BLaER1 treated with 17β-estradiol and CSF1 and Interleukin-3, amounts not matched to agents 10 nM and 100 nM (cell line): ENCODE results near the gene TRMT11.
"Not testable (repeated sequence)": the region's sequence is repeated elsewhere in the genome, so short reads cannot be mapped to it uniquely, and the experiment has no call there.

Experiments used
- H3K27ac ChIP-seq, 11 experiments: shearing (Covaris generic); formaldehyde crosslinking; 2 replicates each; pipeline ENCODE4 v1.8.1; 2022
- H3K27me3 ChIP-seq, 11 experiments: shearing (Covaris generic); formaldehyde crosslinking; 2 replicates each; pipeline ENCODE4 v1.8.1; 2022
- H3K36me3 ChIP-seq, 11 experiments: shearing (Covaris generic); formaldehyde crosslinking; 2 replicates each; pipeline ENCODE4 v1.8.1; 2022
- H3K4me1 ChIP-seq, 10 experiments: shearing (Covaris generic); formaldehyde crosslinking; 2 replicates each; pipeline ENCODE4 v1.8.1; 2022
- H3K4me2 ChIP-seq, 11 experiments: shearing (Covaris generic); formaldehyde crosslinking; 2 replicates each; pipeline ENCODE4 v1.8.1; 2022
- H3K4me3 ChIP-seq, 10 experiments: shearing (Covaris generic); formaldehyde crosslinking; 2 replicates each; pipeline ENCODE4 v1.8.1; 2022
- H3K9ac ChIP-seq, 11 experiments: shearing (Covaris generic); formaldehyde crosslinking; 2 replicates each; pipeline ENCODE4 v1.8.1; 2022
- H3K9me3 ChIP-seq, 11 experiments: shearing (Covaris generic); formaldehyde crosslinking; replicated peaks in 1 of 11; 2 replicates each; pipeline ENCODE4 v1.8.1; 2022
- H4K20me1 ChIP-seq, 11 experiments: shearing (Covaris generic); formaldehyde crosslinking; 2 replicates each; pipeline ENCODE4 v1.8.1; 2022
- Cebpa-rat ChIP-seq, 11 experiments: shearing (Covaris generic); IDR thresholded peaks; 2 replicates each; pipeline ENCODE4 v1.8.1; 2022

TRMT11 gene

GRCh38 chr6:125944896-125945295 is 41.4 kb upstream of the TRMT11 start:
- H3K4me3 ChIP-seq = no peak overlapping the region
- H3K4me2 ChIP-seq = peak overlapping the region in 8 of 11 experiments; percentile 21 to 68 (median 54); a peak in 11 of 22 replicates
- no peaks in the 10 kb centered on the region for H3K36me3 ChIP-seq
- no peaks in the 10 kb centered on the region for H3K27me3 ChIP-seq
- H4K20me1 ChIP-seq = no peaks in the 10 kb centered on the region
- no peak for TF ChIP-seq Cebpa-rat (IDR thresholded peaks at IDR 0.05)
- H3K27ac ChIP-seq = peak overlapping the region in 3 of 11 experiments; percentile 51 to 64 (median 63); a peak in 5 of 22 replicates
- H3K9me3 ChIP-seq = no peaks in the 10 kb centered on the region
- peaks cover 0 to 82% (median 20%) of the 10 kb centered on the region in 10 experiments; a peak in 12 of 20 replicates for H3K4me1 ChIP-seq
- H3K9ac ChIP-seq = no peak overlapping the region

GRCh38 chr6:125945378-125946141 is 40.8 kb upstream of the TRMT11 start:
- Histone ChIP-seq H3K27me3 (no peaks in the 10 kb centered on the region), H3K9ac (no peak overlapping the region), H4K20me1 (no peaks in the 10 kb centered on the region), H3K36me3 (no peaks in the 10 kb centered on the region), H3K27ac (no peak overlapping the region), H3K9me3 (no peaks in the 10 kb centered on the region), H3K4me3 (no peak overlapping the region), H3K4me1 (peaks cover 0 to 78% (median 20%) of the 10 kb centered on the region in 10 experiments; a peak in 12 of 20 replicates), H3K4me2 (peak overlapping the region in 5 of 11 experiments; percentile 29 to 65 (median 54); a peak in 8 of 22 replicates)
- no peak for TF ChIP-seq Cebpa-rat (IDR thresholded peaks at IDR 0.05)

DNA sequence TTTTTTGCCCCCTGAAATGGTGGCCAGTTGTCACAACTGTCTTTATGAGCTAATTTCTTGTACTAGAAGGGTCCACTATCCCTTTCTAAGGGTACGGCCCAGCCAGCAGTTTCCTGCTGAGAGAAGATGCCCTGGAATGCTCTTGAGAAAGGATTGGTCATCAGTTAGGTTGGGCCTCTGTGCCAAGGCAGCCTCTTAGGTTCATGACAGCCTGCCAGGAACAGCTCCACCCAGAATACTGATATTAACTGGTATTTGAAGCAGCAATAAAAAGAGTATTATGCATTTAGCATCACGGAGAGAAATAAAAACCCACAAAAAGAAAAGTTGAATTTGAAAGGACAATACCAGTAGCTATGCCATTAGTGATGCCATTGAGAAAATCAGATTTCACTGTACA is 38.7 kb upstream of the TRMT11 start:
- Histone ChIP-seq H3K27me3 (no peaks in the 10 kb centered on the region), H3K4me2 (peak overlapping the region in 3 of 11 experiments; percentile 37 to 64 (median 64); a peak in 6 of 22 replicates), H4K20me1 (no peaks in the 10 kb centered on the region), H3K9me3 (peaks cover 0 to 3% (median 1%) of the 10 kb centered on the region in 11 experiments; a peak in 9 of 22 replicates), H3K36me3 (no peaks in the 10 kb centered on the region), H3K27ac (no peak overlapping the region), H3K4me1 (peaks cover 0 to 79% (median 20%) of the 10 kb centered on the region in 10 experiments; a peak in 12 of 20 replicates), H3K9ac (no peak overlapping the region), H3K4me3 (no peak overlapping the region)
- no peak for TF ChIP-seq Cebpa-rat (IDR thresholded peaks at IDR 0.05)

DNA sequence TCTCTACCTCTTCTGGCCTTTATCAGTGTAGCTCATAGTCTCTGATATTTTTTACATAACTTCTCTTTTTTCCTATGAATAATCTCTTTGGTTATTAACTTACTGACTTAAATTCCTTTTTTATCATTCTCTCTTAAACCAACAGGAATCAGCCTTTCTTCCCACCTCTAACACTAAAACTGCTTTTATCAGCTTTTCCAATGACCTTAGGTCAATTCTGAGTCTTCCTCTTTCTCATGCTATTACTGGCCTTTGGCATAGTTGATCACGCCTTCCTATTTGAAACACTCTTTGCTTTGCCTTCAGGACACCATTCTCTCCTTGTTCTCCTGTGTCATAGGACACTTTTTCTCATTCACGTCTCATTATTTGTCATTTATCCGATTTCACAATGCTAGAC is 37.9 kb upstream of the TRMT11 start:
- Histone ChIP-seq H3K27me3 (no peaks in the 10 kb centered on the region), H3K4me1 (peaks cover 0 to 74% (median 19%) of the 10 kb centered on the region in 10 experiments; a peak in 12 of 20 replicates), H3K36me3 (no peaks in the 10 kb centered on the region), H3K27ac (no peak overlapping the region), H3K4me2 (peak overlapping the region in 3 of 11 experiments; percentile 37 to 64 (median 64); a peak in 6 of 22 replicates), H3K9me3 (peaks cover 0 to 9% (median 5%) of the 10 kb centered on the region in 11 experiments; a peak in 9 of 22 replicates), H4K20me1 (no peaks in the 10 kb centered on the region), H3K4me3 (no peak overlapping the region), H3K9ac (no peak overlapping the region)
- no peak for TF ChIP-seq Cebpa-rat (IDR thresholded peaks at IDR 0.05)

DNA sequence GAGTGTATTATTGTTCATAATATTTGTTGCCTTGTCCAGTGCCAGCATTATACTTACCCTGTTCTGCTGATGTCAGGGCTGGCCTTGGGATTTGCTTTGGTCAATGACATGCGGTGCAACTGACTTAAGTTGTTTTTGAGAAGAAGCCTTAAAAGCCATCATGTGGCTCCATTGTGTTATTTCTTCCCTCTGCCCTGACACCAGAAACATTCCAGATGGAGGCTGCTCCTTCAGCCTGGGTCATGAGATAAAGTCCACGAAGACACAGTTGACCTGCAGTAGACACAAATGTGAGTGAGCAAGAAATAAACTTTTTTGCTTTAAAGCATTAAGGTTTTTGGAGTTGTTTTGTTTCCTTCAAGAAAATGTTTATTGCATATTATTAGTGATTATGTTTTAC is 37.3 kb upstream of the TRMT11 start:
- peak overlapping the region in 3 of 11 experiments; percentile 37 to 64 (median 64); a peak in 6 of 22 replicates for H3K4me2 ChIP-seq
- no peaks in the 10 kb centered on the region for H3K27me3 ChIP-seq
- no peak for TF ChIP-seq Cebpa-rat (IDR thresholded peaks at IDR 0.05)
- no peak overlapping the region for H3K27ac ChIP-seq
- no peak overlapping the region for H3K9ac ChIP-seq
- peaks cover 0 to 67% (median 15%) of the 10 kb centered on the region in 10 experiments; a peak in 12 of 20 replicates for H3K4me1 ChIP-seq
- H4K20me1 ChIP-seq = no peaks in the 10 kb centered on the region
- H3K9me3 ChIP-seq = peaks cover 0 to 9% (median 5%) of the 10 kb centered on the region in 11 experiments; a peak in 9 of 22 replicates
- no peaks in the 10 kb centered on the region for H3K36me3 ChIP-seq
- H3K4me3 ChIP-seq = no peak overlapping the region

DNA sequence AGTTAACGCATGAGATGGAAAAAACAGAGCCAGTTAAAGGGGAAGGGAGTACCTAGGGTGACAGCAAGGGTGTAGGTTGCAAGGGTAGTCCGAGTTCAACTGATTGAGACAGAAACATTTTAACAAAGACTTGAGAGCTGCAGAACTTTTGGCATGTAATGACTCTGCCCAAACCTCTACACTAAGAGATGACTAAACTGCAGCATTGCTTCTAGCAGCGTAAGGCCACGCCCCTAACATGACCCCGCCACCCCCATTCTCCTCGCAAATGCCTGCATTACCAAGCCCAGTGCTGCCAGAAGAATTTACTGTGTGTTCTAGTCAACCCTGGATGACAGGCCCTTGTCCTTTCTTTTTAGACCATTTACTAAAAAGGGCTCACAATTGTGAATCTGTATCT is 36.0 kb upstream of the TRMT11 start:
- Histone ChIP-seq H3K27me3 (no peaks in the 10 kb centered on the region), H3K9ac (no peak overlapping the region), H3K4me3 (no peak overlapping the region), H3K36me3 (no peaks in the 10 kb centered on the region), H3K4me2 (no peak overlapping the region), H3K4me1 (peaks cover 0 to 55% (median 6%) of the 10 kb centered on the region in 10 experiments; a peak in 10 of 20 replicates), H3K27ac (no peak overlapping the region), H4K20me1 (no peaks in the 10 kb centered on the region), H3K9me3 (peaks cover 0 to 9% (median 5%) of the 10 kb centered on the region in 11 experiments; a peak in 9 of 22 replicates)
- TF ChIP-seq Cebpa-rat (IDR thresholded peaks at IDR 0.05) = no peak

GRCh38 chr6:125950716-125951115 is 35.6 kb upstream of the TRMT11 start:
- H3K36me3 ChIP-seq, H3K4me3 ChIP-seq, H4K20me1 ChIP-seq, H3K27me3 ChIP-seq, H3K27ac ChIP-seq, H3K9ac ChIP-seq, H3K9me3 ChIP-seq, H3K4me2 ChIP-seq: not testable (repeated sequence)
- H3K4me1 ChIP-seq = peaks cover 0 to 51% (median 5%) of the 10 kb centered on the region in 10 experiments; a peak in 10 of 20 replicates

DNA sequence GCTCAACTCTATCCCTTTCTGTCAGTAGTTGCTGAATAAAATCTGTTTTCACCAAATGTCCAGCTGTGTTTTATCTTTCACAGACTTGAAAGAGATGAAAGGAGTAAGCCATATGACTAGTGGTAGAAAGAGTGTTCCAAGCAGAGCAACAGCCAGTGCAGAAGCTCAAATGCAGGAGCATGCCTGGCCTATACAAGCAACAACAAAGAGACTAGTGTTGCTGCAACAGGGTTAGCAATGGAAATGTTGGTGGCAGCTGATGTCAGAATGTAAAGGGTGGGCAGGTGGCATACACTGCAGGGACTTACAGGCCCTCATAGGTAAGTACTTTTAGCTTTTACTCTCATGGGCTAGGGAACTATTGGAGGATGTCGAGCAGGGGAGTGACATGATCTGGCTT is 35.0 kb upstream of the TRMT11 start:
- Histone ChIP-seq H3K9me3 (peaks cover 0 to 9% (median 5%) of the 10 kb centered on the region in 11 experiments; a peak in 9 of 22 replicates), H3K27me3 (no peaks in the 10 kb centered on the region), H3K4me2 (no peak overlapping the region), H3K4me3 (no peak overlapping the region), H3K36me3 (no peaks in the 10 kb centered on the region), H3K9ac (no peak overlapping the region), H4K20me1 (no peaks in the 10 kb centered on the region), H3K27ac (no peak overlapping the region), H3K4me1 (peaks cover 4 to 51% (median 6%) of the 10 kb centered on the region in 10 experiments; a peak in 15 of 20 replicates)
- TF ChIP-seq Cebpa-rat (IDR thresholded peaks at IDR 0.05) = no peak

- Histone ChIP-seq H3K4me1 (peaks cover 10 to 34% (median 11%) of the 10 kb centered on the region in 10 experiments), H3K4me3 (no peak overlapping the region)
Observed at GRCh38 chr6:125952764-125953501, 33.4 kb upstream of the TRMT11 start.

More at GRCh38 chr6:125952764-125953501, 33.4 kb upstream of the TRMT11 start:
- H3K27me3 ChIP-seq = no peaks in the 10 kb centered on the region
- H4K20me1 ChIP-seq = no peaks in the 10 kb centered on the region
- no peak overlapping the region for H3K9ac ChIP-seq
- H3K9me3 ChIP-seq = peaks cover 0 to 9% (median 5%) of the 10 kb centered on the region in 11 experiments; a peak in 9 of 22 replicates
- no peaks in the 10 kb centered on the region for H3K36me3 ChIP-seq
- H3K27ac ChIP-seq = no peak overlapping the region
- TF ChIP-seq Cebpa-rat (IDR thresholded peaks at IDR 0.05) = no peak
- H3K4me2 ChIP-seq = no peak overlapping the region
